ENCODE results near the gene MDK.

- no peak for TF ChIP-seq CTCF (IDR thresholded peaks at IDR 0.05; ENCODE audit: low read length)
- TF ChIP-seq EZH2 (IDR thresholded peaks at IDR 0.05; ENCODE audit: borderline replicate concordance, low read length), result no peak
Observed at GRCh38 chr11:46363031-46363407, 18.4 kb upstream of the MDK start.
